Measurements from ENCODE around the gene SPEN. TPM values are rescaled to one million over a fixed set of nuclear protein-coding genes. Genes with fewer than 3 reads are reported as not detected.

SPEN gene
- total RNA-seq, 1 experiment from 2014 or later = 70.3 TPM

DNA sequence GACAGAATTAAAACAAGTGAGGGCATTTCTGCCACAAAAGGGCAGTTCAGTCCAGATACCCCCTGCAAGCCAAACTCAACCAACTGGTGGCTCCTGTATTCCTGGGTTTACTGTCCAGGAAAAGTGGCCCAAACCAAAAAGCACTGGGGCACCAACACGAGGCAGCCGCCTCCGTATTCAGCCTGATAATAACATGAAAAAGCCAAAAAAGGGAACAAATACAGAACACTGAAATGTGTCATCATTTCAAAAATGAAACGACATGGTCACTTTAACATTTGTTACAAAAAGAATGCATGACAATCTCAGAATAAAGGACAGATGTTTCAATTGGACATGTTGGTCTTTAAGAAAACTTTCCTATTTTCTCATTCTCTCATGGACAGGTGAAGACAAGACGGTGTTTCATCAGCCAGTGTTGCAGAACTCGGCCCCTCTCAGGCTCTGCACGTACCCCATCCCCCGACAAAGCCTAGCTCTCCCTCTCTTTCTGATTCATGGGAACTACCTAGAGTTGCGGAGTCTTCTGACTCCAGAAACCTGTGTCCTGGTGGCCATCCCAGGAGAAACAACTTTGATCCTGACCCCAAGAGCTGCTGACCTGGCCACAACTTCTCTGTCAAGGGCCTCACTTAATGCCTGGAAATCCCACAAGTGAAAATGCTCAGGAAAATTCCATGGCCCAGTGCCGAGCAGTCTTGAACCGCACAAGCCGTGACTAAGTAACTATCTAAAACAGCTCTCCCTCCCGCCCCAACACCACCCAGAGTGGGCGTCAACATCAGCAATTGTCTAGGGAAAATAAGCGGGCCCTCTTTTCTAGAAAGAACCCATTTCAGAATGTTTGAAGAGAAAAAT is 101.3 kb downstream of the SPEN start:
- Histone ChIP-seq H3K27ac (ENCODE audit: low read depth, low read length, poor library complexity, severe bottlenecking) (peak overlapping the region; percentile 57), H3K27me3 (replicated peaks; ENCODE audit: insufficient read depth, low read depth, low read length, poor library complexity) (no peaks in the 10 kb centered on the region), H3K4me3 (ENCODE audit: low read depth, low read length, poor library complexity, severe bottlenecking) (no peak overlapping the region), H3K9me3 (ENCODE audit: low read depth, low read length, poor library complexity, severe bottlenecking) (no peaks in the 10 kb centered on the region), H3K4me1 (ENCODE audit: insufficient read depth, low read length, poor library complexity, severe bottlenecking) (peaks cover 54% of the 10 kb centered on the region), H3K36me3 (ENCODE audit: insufficient read depth, low read length, poor library complexity, severe bottlenecking) (peaks cover 34% of the 10 kb centered on the region)
- CTCF ChIA-PET = no interaction called here
- POLR2A ChIA-PET (ENCODE audit: low non-redundant PET) = interaction anchor here (0.5 kb wide), 1 partner anchor 124 kb away, joined by 9 read pairs; no protein-coding TSS in a partner anchor
- no TSS peak for BruUV-seq (replicated peaks)
- peak; percentile 77 for DNase-seq (ENCODE audit: low spot score)
- intact Hi-C loops (cut with micrococcal nuclease; ENCODE audit: unreplicated experiment) = loop anchor here (5.0 kb wide), 1 partner anchor 147 kb away; no protein-coding TSS in a partner anchor
- TF ChIP-seq, protein P1, sequence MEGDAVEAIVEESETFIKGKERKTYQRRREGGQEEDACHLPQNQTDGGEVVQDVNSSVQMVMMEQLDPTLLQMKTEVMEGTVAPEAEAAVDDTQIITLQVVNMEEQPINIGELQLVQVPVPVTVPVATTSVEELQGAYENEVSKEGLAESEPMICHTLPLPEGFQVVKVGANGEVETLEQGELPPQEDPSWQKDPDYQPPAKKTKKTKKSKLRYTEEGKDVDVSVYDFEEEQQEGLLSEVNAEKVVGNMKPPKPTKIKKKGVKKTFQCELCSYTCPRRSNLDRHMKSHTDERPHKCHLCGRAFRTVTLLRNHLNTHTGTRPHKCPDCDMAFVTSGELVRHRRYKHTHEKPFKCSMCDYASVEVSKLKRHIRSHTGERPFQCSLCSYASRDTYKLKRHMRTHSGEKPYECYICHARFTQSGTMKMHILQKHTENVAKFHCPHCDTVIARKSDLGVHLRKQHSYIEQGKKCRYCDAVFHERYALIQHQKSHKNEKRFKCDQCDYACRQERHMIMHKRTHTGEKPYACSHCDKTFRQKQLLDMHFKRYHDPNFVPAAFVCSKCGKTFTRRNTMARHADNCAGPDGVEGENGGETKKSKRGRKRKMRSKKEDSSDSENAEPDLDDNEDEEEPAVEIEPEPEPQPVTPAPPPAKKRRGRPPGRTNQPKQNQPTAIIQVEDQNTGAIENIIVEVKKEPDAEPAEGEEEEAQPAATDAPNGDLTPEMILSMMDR (conservative IDR thresholded peaks at IDR 0.05; ENCODE audit: low read depth, low read length) = no peak
- TF ChIP-seq EZH2 (IDR thresholded peaks at IDR 0.05; ENCODE audit: borderline replicate concordance, low read depth, low read length, poor library complexity, severe bottlenecking) = no peak

DNA sequence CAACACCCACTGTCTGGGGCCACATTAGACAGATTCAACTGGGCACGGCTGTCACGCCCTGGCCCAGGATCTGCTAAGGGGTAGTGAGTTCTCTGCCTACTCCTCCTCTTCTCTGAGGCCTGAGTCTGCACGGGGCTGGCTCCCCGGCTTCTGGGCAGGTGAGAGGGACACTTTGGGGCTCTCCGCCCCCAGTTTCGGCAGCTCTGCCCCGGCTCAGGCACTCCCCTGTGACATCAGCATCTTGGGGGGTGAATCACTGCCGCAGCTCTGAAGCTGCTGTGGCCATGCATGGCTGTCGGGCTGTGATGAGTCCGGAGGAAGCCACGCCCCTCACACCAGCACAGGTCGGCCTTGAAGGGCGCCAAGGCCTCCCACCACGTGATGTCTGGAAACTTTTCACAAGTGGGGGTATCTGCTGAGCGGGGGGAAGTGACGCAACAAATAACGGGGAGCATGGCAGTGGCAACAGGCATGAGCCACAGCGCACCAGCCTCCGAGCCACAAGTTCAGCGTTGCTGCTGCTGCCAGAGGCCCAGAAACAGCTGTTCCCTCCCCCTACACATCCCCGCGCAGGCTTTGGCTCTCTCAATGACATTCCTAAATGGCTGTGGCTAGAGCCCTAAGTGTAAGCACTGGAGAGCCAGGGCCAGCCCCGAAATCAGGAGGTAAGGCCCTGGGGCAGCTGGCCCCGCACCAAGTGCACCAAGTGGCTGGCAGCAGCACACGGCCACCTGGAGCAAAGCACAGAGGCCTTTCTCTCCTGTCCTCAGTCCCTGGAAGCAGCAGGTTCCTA is 102.1 kb downstream of the SPEN start:
- H3K4me3 ChIP-seq (ENCODE audit: low read depth, low read length, poor library complexity, severe bottlenecking) = no peak overlapping the region
- intact Hi-C loops (cut with micrococcal nuclease; ENCODE audit: unreplicated experiment) = loop anchor here (5.0 kb wide), 1 partner anchor 147 kb away; no protein-coding TSS in a partner anchor
- peaks cover 26% of the 10 kb centered on the region for H3K36me3 ChIP-seq (ENCODE audit: insufficient read depth, low read length, poor library complexity, severe bottlenecking)
- no peaks in the 10 kb centered on the region for H3K27me3 ChIP-seq (replicated peaks; ENCODE audit: insufficient read depth, low read depth, low read length, poor library complexity)
- peak overlapping the region; percentile 57 for H3K27ac ChIP-seq (ENCODE audit: low read depth, low read length, poor library complexity, severe bottlenecking)
- H3K4me1 ChIP-seq (ENCODE audit: insufficient read depth, low read length, poor library complexity, severe bottlenecking) = peaks cover 62% of the 10 kb centered on the region
- H3K9me3 ChIP-seq (ENCODE audit: low read depth, low read length, poor library complexity, severe bottlenecking) = no peaks in the 10 kb centered on the region
- no peak for TF ChIP-seq EZH2 (IDR thresholded peaks at IDR 0.05; ENCODE audit: borderline replicate concordance, low read depth, low read length, poor library complexity, severe bottlenecking)
- TF ChIP-seq, protein P1 (conservative IDR thresholded peaks at IDR 0.05; ENCODE audit: low read depth, low read length) = no peak
- POLR2A ChIA-PET (ENCODE audit: low non-redundant PET) = interaction anchor here (0.5 kb wide), 1 partner anchor 124 kb away, joined by 9 read pairs; no protein-coding TSS in a partner anchor
- no TSS peak for BruUV-seq (replicated peaks)
- DNase-seq (ENCODE audit: low spot score) = peak; percentile 69
- CTCF ChIA-PET = no interaction called here

DNA sequence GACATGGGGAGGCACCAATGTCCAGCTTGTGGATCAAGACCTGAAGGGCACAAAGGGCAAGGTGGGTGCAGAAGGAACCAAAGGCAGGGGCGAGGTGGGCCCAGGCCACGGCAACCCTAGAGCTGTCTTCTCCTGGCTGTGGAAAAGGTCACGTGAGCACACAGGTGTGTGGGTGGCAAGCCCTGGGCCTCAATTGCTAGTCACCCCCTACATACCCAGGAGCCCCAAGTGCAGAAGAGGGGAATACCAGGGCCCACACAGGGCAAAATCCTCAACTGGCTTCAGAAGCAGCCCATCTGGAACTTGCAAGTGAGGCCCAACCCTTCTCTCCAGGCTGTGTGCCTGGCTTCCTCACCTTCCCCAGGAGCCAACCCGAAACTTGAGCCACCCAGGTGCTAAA is 102.8 kb downstream of the SPEN start:
- Histone ChIP-seq H3K36me3 (ENCODE audit: insufficient read depth, low read length, poor library complexity, severe bottlenecking) (peaks cover 24% of the 10 kb centered on the region), H3K9me3 (ENCODE audit: low read depth, low read length, poor library complexity, severe bottlenecking) (no peaks in the 10 kb centered on the region), H3K4me3 (ENCODE audit: low read depth, low read length, poor library complexity, severe bottlenecking) (no peak overlapping the region), H3K27ac (ENCODE audit: low read depth, low read length, poor library complexity, severe bottlenecking) (peak overlapping the region; percentile 57), H3K27me3 (replicated peaks; ENCODE audit: insufficient read depth, low read depth, low read length, poor library complexity) (no peaks in the 10 kb centered on the region), H3K4me1 (ENCODE audit: insufficient read depth, low read length, poor library complexity, severe bottlenecking) (peaks cover 62% of the 10 kb centered on the region)
- no peak for DNase-seq (ENCODE audit: low spot score)
- ChIA-PET CTCF (no interaction called here), POLR2A (ENCODE audit: low non-redundant PET) (no interaction called here)
- intact Hi-C loops (cut with micrococcal nuclease; ENCODE audit: unreplicated experiment) = no loop called here
- BruUV-seq (replicated peaks) = no TSS peak
- TF ChIP-seq EZH2 (IDR thresholded peaks at IDR 0.05; ENCODE audit: borderline replicate concordance, low read depth, low read length, poor library complexity, severe bottlenecking) = no peak
- TF ChIP-seq, protein P1 (conservative IDR thresholded peaks at IDR 0.05; ENCODE audit: low read depth, low read length) = no peak
